Left renal cortex interstitium (tissue), 4 donors: ENCODE results near the gene P3H2. TPM values are rescaled to one million over a fixed set of nuclear protein-coding genes. Genes with fewer than 3 reads are reported as not detected.
"Not testable (repeated sequence)": the region's sequence is repeated elsewhere in the genome, so short reads cannot be mapped to it uniquely, and the experiment has no call there.

Source experiments
- DNase-seq, 4 donors: peaks; one replicate each; pipeline ENCODE4 v3.0.0-alpha.2; 2013; ENCODE audit warnings: low read depth in 4 of 4, low spot score in 2 of 4, missing footprints in 1 of 4
- polyA plus RNA-seq, 4 donors: library from polyadenylated mRNA; unstranded; fragments of 120-200 nt; gene quantifications; one replicate each; pipeline ENCODE4 v1.2.1, GENCODE V29; 2013; ENCODE audit not compliant: insufficient read length in 4 of 4

Gene P3H2
- polyA plus RNA-seq, 4 donors = 82.6 to 101 (median 93.8) TPM

GRCh38 chr3:190089711-190090110, 31.0 kb downstream of the P3H2 start:
- no peak for DNase-seq

- DNase-seq = no peak
Observed at GRCh38 chr3:190088890-190089289, 31.8 kb downstream of the P3H2 start.

- no peak for DNase-seq
Observed at GRCh38 chr3:190086191-190086590, 34.5 kb downstream of the P3H2 start.

- no peak for DNase-seq
Observed at GRCh38 chr3:190084983-190085382, 35.7 kb downstream of the P3H2 start.

GRCh38 chr3:190083635-190084034, 37.1 kb downstream of the P3H2 start:
- no peak for DNase-seq

GRCh38 chr3:190081389-190081788, 39.3 kb downstream of the P3H2 start:
- no peak for DNase-seq

- not testable (repeated sequence) for DNase-seq
Observed at GRCh38 chr3:190079173-190079572, 41.5 kb downstream of the P3H2 start.

GRCh38 chr3:190077395-190078045, 43.2 kb downstream of the P3H2 start:
- DNase-seq = no peak

- no peak for DNase-seq
Observed at GRCh38 chr3:190076601-190077394, 43.9 kb downstream of the P3H2 start.

- DNase-seq = no peak
Observed at GRCh38 chr3:190076136-190076535, 44.6 kb downstream of the P3H2 start.

- no peak for DNase-seq
Observed at GRCh38 chr3:190074817-190075216, 45.9 kb downstream of the P3H2 start.

GRCh38 chr3:190073264-190074008, 47.3 kb downstream of the P3H2 start:
- DNase-seq = no peak

GRCh38 chr3:190072856-190073255, 47.8 kb downstream of the P3H2 start:
- DNase-seq = no peak

GRCh38 chr3:190071921-190072320, 48.8 kb downstream of the P3H2 start:
- DNase-seq = not testable (repeated sequence)

- no peak for DNase-seq
Observed at GRCh38 chr3:190070622-190071347, 49.9 kb downstream of the P3H2 start.

- DNase-seq = no peak
Observed at GRCh38 chr3:190065204-190065603, 55.5 kb downstream of the P3H2 start.

- DNase-seq = no peak
Observed at GRCh38 chr3:190064659-190065058, 56.0 kb downstream of the P3H2 start.

- no peak for DNase-seq
Observed at GRCh38 chr3:190064112-190064511, 56.6 kb downstream of the P3H2 start.

- no peak for DNase-seq
Observed at GRCh38 chr3:190063490-190063889, 57.2 kb downstream of the P3H2 start.

GRCh38 chr3:190060192-190060775, 60.4 kb downstream of the P3H2 start:
- no peak for DNase-seq

- DNase-seq = no peak
Observed at GRCh38 chr3:190059242-190059590, 61.5 kb downstream of the P3H2 start.
